ENCODE results near the gene ERLEC1. TPM values are rescaled to one million over a fixed set of nuclear protein-coding genes. Genes with fewer than 3 reads are reported as not detected.

Gene ERLEC1
- total and polyA plus RNA-seq, 4 donors = 28.8 to 32.0 (median 30.4) TPM

GRCh38 chr2:53767405-53768241 lies 19.2 kb upstream of the ERLEC1 start, which contains the start of gene CHAC2:
TSS of gene CHAC2 (plus strand) at chr2:53767804. CDS start at chr2:53767887, 83 bp downstream.
- Histone ChIP-seq H3K9me3 (ENCODE audit: control insufficient read depth in 4 of 4, low read length in 3 of 4) (no peaks in the 10 kb centered on the region), H3K4me1 (ENCODE audit: control insufficient read depth in 4 of 4, insufficient read depth in 4 of 4, low read length in 3 of 4) (peaks cover 0 to 8% (median 4%) of the 10 kb centered on the region in 4 donors), H3K9ac (ENCODE audit: low read depth in 1 of 2, low read length in 2 of 2) (peak within 1 kb of the TSS; percentile 50 to 85), H3K36me3 (ENCODE audit: control insufficient read depth in 4 of 4, insufficient read depth in 3 of 4, low read depth in 1 of 4, low read length in 3 of 4) (peaks cover 3 to 8% (median 5%) of the 10 kb centered on the region in 4 donors), H3K27ac (ENCODE audit: low read depth in 1 of 2, low read length in 2 of 2) (peak within 1 kb of the TSS; percentile 73 to 74), H3K27me3 (ENCODE audit: control insufficient read depth in 4 of 4, insufficient read depth in 4 of 4, low read length in 3 of 4) (no peaks in the 10 kb centered on the region), H3K4me3 (ENCODE audit: low read depth in 1 of 3, low read length in 3 of 3) (peak within 1 kb of the TSS; percentile 70 to 97 (median 94))
- under 1% methylated on average over 46 of the region's 46 CpGs for WGBS
- TF ChIP-seq CTCF (IDR thresholded peaks at IDR 0.05; ENCODE audit: low read depth, low read length, missing input control) (peak; percentile 52), HNF4A (conservative IDR thresholded peaks at IDR 0.05) (no peak), JUND (IDR thresholded peaks at IDR 0.05) (no peak), RXRA (IDR thresholded peaks at IDR 0.05) (peak; percentile 54 to 61), GABPA (IDR thresholded peaks at IDR 0.05 in 1 of 2, conservative IDR thresholded peaks at IDR 0.05 in 1 of 2) (peak in 1 of 2 donors; percentile 77), RAD21 (IDR thresholded peaks at IDR 0.05) (peak in 1 of 2 donors; percentile 46), MAX (IDR thresholded peaks at IDR 0.05) (no peak), SP1 (IDR thresholded peaks at IDR 0.05) (peak; percentile 50), REST (IDR thresholded peaks at IDR 0.05) (no peak), ATF3 (IDR thresholded peaks at IDR 0.05) (no peak), EGR1 (IDR thresholded peaks at IDR 0.05; ENCODE audit: low read depth in 2 of 2) (no peak), FOXA2 (IDR thresholded peaks at IDR 0.05) (no peak), YY1 (IDR thresholded peaks at IDR 0.05) (peak; percentile 77), NR2F2 (IDR thresholded peaks at IDR 0.05) (peak; percentile 26), TAF1 (conservative IDR thresholded peaks at IDR 0.05) (peak; percentile 91), ZBTB33 (IDR thresholded peaks at IDR 0.05) (peak; percentile 38)
- peak; percentile 86 for DNase-seq (ENCODE audit: low spot score)

Measured in liver (tissue), 9 donors.